Measurements from ENCODE around the gene ATG5.
A peak's percentile ranks its signal among the peaks of the same experiment; 100 is the strongest.

DNA sequence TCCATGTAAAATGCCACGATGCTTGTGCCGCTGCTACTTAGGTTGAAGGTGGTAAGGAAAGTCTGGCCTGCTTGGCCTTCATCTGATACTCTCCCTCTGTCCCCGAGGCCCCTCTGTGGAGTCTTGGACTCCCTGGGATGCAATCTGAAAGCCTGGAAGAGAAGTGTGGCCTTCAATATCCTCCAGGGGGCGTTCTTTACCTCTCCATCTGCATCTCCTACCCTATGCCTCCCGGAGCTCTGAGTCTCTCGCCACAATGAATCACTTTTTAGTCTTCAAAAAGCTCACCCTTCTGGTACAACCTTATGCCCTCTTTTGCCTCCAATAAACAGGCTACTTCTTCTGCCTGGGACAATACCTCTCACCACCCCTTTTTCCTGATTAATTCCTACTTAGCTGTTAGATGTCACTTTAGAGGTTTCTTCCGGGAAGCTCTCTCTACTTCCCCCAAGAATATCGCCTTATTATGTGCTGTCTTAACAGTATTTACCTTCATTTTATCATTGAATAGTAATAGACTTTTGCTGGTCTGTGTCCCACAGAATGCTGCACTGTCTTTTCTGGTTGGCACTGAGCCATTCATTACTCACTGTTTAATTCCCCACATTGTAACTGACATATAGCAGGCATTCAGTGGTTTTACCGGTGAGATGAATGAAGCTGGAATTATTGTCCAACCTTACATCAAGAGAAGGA is 13.9 kb upstream of the ATG5 start:
- TF ChIP-seq CTCF (tag by site-specific recombination; IDR thresholded peaks at IDR 0.05) (peak; percentile 65), ZNF148 (tag by site-specific recombination; IDR thresholded peaks at IDR 0.05; ENCODE audit: borderline replicate concordance) (no peak), GLI2 (tag by site-specific recombination; IDR thresholded peaks at IDR 0.05; ENCODE audit: borderline replicate concordance, low read depth) (no peak), ZFHX2 (tag by site-specific recombination; conservative IDR thresholded peaks at IDR 0.05) (no peak), ZBTB20 (tag by site-specific recombination; IDR thresholded peaks at IDR 0.05) (no peak), REST (tag by site-specific recombination; IDR thresholded peaks at IDR 0.05) (no peak), ZNF660 (tag by site-specific recombination; IDR thresholded peaks at IDR 0.05) (peak; percentile 80; the same call in 1 of the 2 replicates)

All from HEK293 (cell line).